HG02840 (cell line): ENCODE data around the gene TBXT.
"Not testable (repeated sequence)": the region's sequence is repeated elsewhere in the genome, so short reads cannot be mapped to it uniquely, and the experiment has no call there.

Experiments used
- ATAC-seq: cut with Tn5 transposase; IDR thresholded peaks from one replicate; pipeline ENCODE4 v1.9.1; 2021; ENCODE audit warnings: mild to moderate bottlenecking, moderate library complexity, moderate number of reproducible peaks; ENCODE audit not compliant: unreplicated experiment, low FRiP score

TBXT gene

DNA sequence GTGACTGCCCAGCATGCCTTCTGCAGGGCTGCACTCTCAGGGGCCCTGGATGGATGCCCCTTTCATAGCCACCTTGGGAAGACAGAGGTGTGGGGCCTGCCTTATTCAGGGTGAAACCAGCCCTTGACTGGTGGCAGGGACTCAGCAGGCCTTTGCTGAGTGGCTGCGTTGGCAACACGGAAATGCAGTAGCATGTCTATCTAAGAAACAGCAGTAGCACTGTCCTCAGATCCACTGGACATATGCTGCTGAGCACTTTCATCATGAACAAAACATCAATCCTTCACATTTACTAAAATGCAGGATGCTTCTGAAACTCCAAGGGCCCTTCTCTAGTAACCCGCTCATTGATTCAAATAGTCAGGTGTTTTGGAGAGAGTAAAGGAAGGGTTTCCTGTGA, 4.9 kb upstream of the TBXT start:
- no peak for ATAC-seq

DNA sequence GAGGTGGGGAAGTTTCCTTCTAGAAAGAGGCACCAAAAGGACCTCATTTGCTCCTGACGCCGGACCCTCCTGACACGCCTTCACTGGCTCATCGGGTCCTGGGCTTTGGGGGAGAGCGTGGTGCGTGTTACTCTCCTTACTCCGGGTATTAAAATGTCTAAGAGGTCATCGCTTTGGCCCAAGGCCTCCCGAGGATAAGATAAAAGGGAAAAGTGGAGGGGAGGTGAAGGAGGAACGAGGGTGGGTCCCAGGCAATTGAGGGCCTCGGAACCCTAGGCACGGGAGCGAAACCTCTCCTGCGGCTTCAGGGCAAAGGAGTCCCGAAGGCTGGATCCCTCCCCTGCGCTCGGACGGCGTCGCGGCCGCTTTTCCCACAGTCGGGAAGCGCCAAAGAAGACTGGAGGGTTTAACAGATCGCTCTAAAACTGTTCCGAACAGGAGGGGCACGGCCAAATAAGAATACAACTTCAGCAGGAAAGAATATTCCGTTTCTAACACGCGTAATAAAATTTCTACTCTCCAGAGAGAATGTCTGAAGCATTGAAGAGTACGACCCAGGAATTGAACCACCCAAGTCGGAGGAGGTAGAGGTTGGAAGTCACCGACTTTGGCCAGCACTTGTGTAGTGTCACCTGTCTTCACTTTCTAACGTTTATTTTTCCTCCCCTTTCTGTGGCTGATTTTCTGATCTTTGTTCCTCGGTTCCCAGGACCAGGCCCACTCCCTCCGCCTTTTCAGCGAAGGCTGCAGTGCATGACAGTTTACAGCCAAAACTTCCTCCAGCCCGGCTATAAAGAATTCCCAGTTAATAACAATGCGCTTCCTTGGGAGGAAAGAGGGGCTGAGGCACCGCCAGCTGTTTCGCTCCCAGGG, 2.1 kb upstream of the TBXT start:
- no peak for ATAC-seq

DNA sequence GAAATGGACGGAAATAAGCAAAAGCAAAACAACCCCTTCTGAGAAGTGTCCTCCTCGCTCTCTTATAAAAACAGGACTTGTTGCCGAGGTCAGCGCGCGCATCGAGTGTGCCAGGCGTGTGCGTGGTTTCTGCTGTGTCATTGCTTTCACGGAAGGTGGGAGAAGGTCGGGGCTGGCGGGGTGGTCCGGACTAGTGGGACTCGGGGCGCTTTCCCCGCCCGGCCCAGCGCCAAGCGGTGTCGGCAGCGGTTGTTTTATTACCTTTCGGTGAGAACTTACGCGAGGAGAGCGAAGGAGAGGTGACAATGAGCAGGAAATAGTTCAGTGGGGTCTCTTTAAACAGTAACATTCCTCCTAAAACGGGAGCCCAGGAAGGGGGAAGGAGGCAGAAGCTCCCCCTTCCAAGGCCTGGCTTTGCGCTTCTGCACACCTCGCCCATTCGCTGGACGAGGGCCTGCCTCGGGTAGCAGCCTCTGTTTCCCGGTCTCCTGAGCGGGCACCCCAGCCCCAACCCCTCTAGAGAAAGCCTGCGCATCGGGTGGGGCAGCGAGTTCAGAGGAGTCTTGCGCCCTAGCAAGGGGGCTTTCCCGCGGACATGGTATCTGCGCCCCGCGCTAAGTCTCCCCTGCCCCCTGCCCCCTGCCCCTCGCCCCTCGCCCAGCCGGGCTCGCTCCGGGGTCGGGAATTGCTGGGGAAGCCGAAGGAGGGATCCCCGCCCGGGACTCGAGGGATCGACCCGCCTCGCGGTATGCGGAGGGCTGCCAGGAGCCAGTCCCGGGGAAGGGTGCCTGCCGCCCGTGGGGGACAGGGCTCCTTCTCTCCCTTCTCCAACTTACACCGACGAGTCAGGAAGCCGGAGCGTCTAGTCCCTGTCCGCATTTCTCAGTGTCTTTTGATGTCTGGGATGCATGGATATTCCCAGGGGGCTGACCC, 1.2 kb upstream of the TBXT start:
- ATAC-seq, result no peak

DNA sequence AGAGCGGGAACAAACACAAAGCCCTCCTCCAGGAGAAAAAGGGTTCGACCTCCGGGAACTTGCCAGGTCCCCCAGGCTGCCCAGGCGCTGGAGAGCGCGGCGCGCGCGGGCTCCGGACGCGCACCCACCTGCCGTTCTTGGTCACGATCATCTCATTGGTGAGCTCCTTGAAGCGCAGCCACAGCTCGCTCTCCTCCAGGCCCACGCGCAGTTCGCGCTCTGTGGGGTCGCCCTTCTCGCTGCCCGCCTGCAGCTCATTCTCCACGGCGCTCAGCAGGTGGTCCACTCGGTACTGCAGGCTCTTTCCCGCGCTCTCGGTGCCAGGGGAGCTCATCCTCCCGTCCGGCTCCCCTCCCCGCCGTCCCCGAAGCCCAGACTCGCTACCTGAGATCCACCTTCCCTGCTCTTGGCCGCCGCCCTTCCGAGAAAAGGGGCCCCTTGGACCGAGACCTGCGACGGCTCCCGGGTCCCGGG, 356 bp downstream of the TBXT start:
- no peak for ATAC-seq

DNA sequence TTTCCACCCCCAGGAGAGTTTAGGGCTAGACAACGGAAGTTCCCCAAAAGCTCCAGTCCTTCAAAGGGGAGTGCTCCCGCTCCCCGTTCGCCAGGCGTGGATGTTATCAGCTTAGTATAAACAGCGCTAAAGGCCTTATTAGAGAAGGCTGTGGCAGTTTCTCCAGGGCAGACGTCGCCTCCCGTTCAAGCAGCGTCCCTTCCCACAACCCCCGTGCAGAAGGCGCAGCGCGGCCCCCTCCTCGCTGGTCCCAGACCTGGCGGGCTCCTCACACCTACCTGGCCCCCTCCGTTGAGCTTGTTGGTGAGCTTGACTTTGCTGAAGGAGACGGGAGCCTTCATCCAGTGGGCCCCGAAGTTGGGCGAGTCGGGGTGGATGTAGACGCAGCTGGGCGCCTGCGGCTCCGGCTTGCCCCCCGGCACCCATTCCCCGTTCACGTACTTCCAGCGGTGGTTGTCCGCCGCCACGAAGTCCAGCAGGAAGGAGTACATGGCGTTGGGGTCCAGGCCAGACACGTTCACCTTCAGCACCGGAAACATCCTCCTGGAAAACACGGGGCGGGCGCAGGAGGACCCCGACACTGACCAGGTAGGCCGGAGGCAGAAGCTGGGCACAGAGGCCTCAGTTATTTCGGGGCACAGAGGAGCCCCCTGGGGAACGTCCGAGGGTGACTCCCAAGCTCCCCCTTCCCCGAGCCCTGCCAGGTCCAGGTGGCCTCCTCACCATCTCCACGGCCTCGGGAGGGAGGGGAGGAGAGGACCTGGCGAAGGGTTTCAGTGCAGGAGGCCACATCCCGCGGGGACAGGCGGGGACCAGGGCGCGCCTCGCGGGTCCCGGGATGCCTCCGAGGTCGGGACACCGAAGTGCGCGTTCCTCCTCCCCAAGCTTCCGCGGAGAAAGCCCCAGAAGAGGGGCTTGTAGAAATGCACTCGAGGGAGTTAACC, 1.1 kb downstream of the TBXT start:
- no peak for ATAC-seq

DNA sequence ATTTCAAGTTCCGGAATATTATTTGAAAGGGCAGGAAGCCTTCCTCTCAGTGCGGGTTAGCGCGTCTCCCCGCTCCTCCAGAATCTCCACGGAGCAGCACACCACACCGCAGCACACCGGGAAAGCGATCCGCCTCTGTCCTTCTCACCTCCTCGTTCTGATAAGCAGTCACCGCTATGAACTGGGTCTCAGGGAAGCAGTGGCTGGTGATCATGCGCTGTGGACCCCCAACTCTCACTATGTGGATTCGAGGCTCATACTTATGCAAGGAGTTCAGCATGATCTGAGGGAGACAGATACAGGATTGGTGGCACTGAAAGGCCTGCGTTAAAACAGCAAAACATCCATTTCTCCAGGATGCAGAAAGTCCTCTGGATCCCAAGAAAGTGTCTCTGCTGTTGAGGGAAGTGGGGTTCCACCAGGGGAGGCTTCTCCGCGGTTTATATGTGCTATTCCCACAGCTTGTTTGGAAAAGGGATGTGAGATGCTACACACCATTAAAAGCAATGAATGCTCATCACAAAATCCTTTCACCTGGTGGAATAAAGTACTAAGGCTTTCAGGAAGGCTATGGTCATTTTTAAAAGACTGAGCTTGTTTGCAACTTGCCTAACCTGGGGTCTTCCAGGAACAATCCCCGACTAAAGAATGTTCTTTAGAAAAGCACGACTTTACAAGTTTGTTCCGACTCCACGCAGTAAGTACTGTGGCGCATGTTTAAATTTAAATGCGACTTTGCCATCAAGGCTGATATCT, 1.9 kb downstream of the TBXT start:
- no peak for ATAC-seq

DNA sequence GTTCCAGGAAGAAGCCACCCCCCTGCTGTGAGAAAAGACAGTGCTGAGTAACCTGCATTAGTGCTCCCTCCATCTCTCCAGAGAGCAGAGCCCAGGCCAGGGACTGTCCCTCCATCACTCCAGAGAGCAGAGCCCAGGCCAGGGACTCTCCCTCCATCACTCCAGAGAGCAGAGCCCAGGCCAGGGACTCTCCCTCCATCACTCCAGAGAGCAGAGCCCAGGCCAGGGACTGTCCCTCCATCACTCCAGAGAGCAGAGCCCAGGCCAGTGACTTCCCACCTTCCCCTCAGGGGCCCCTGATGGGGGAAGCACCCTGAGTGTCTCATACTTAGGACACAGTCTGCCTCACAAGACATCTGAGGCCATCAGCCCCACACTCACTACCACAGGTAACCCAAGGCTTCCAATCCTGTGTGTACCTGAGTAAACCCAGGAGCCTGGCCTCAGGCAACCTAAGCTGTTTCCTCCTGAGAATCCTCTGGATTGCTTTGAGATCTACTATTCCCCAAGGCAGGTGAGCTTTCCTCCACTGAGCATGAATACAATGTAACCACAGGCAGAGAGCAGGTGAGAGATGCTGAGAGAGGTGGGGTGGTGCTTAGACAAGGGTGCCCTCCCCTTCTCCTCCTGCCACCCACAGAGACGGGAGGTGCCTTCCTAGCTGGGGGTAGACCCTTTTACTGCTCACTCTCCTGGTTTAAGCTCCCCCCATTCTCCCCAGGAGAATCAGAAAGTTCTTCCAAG, 4.9 kb downstream of the TBXT start:
- peak; percentile 82 for ATAC-seq

DNA sequence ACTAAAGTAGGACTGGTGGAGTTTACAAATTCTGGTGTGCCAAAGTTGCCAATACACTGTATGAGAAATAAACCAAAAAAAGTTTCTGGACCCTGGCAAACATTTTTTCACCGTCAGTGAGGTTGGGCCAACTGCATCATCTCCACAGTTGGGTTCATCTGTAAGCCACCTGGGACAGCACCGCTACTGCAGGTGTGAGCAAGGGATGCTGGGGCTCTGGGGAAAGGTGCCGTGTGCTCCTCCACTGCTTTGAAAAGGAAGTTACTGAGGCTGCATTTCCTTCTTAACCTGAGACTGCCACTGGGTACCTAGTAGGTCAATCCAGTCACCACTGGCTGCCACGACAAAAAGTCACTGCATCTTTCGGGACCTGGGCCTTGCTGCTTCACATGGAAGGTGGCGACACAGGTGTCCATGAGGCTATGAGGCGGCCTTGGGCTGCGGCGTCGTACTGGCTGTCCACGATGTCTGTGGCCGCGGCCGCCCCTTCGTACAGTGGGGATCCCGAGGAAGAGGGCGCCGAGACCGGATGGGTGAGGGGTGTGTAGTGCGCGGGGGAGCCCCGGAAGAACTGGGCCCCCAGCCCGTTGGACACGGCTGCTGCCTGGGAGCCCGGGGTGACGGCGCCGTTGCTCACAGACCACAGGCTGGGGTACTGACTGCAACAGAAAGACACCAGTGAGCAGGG, 9.6 kb downstream of the TBXT start:
- ATAC-seq, result no peak

DNA sequence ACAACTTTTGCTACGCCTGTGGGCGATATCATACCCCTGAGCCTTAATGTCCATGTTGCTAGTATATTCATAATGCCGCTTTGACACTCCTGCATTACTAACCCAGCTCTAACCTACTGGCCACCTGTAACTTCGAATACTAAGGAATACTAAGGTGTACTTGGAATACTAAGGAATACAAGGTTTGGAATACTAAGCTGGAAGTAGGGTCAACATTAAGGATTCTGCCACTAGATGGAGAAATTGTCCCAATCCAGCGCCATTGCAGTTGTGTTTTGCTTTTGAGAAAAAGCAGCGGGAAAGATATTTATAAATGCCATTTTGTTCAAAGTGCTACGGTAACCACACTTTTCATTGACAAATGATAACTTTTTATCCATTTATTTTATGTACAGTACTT, 10.7 kb downstream of the TBXT start:
- ATAC-seq, result no peak

DNA sequence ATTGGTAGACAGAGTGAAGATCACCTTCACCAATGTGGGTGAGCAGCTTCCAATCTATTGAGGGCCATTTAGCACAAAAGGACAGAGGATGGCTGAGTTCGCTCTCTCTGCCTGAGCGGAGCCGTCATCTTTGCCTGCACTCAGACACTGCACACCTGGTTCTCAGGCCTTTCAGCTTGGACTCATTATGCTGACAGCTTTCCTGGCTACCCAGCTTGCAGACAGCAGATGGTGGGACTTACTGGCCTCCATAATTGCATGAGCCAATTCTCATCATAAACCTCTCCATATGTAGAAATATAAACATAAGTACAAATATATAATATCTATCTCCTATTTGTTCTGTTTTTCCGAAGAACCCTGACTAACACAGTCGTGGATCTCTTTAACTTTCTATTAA, 13.7 kb downstream of the TBXT start:
- ATAC-seq, result no peak

DNA sequence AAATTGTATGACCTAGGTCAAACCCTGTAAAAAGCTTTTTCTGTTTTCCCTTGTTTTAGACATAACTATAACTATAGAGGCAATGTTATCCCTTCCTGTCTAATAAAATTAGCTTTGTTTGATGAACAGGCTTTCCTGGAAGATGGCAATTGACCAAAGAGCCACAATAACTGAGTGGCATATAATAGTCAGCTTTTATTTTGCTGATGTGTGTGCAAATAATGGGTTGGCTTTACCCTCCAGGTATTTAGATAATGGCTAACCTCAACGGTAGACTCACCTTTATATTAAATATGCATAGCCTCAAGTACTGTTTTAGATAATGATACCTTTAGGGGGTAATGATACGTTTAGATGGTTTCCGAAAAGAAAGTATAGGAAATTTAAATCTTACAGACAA, 15.0 kb downstream of the TBXT start:
- no peak for ATAC-seq

DNA sequence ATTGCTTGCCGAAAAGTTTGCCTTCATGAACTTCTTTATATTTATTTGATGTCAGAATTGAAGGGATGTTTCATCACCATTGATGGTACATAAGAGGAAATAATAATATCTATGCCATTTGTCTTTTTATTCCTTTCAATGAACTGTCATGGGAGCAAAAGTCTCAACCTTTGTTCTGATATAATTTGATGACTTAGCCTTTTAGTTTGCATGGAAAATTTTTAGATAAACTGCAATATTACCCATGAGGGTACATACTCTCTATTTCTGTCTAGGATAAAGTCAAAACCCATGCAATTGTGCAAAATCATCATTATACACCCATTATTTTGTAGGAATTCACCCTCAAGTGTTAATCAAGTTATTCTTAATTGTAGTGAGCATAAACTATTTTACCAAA, 15.9 kb downstream of the TBXT start:
- ATAC-seq, result no peak

DNA sequence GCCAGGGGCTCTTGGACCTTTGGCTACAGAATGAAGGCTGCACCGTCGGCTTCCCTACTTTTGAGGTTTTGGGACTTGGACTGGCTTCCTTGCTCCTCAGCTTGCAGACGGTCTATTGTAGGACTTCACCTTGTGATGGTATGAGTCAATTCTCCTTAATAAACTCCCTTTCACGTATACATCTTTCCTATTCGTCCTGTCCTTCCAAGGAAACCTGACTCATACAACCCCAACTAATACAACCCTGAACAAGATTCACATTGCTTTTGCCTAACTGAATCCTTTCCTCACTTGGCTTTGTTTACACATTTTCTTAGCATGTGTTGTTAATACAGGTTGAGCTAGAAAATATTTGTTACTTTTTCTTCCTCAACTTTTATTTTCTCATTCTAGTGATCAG, 21.9 kb downstream of the TBXT start:
- no peak for ATAC-seq

DNA sequence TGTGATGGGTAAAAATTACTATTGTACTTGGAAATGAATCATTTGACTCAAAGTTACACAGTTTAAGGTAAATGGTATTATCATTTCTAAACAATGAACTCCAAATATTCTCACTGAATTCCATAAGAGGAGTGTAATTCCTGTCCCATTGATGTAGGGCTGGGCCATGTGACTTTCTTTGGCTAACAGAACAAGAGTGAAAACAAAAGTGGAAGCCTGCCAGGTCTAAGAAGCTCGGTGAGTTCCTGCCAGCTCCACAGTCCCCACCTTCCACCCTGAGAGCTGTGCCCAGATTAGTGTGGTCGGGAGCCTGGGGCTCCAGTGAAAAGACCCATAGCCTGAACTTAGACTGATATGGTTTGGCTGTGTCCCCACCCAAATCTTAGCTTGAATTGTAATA, 24.6 kb downstream of the TBXT start:
- ATAC-seq, result no peak

DNA sequence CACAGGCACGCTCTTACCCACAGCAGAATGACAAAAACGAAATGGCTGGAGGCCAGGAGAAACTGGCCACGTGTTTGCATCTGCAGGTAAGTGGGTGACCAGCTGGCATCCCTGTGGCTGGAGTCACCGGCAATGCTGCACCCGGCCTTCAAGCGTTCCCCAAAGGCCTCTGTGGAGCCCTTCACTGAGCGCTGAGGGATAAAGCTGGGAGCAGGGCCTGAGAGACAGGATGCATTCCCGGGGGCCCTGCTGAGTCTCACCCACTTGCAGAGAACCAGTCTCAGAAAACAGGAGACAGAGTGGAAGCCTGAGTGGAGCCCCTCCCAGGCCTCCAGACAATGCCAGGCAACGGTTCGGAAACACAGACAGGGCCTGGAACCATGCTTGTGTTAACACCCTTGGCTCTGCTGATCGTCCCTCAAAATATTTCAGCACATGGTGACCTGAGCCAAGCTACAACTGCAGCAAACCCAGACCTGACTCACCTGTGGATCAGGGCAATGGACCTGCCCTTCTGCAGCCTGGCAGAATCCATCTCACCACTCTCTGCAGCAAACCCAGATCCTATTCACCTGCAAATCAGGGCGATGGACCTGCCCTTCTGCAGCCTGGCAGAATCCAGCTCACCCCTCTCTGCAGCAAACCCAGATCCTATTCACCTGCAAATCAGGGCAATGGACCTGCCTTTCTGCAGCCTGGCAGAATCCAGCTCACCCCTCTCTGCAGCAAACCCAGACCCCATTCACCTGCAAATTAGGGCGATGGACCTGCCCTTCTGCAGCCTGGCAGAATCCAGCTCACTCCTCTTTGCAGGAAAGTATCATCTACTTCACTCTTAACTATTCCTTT, 39.8 kb downstream of the TBXT start:
- no peak for ATAC-seq

DNA sequence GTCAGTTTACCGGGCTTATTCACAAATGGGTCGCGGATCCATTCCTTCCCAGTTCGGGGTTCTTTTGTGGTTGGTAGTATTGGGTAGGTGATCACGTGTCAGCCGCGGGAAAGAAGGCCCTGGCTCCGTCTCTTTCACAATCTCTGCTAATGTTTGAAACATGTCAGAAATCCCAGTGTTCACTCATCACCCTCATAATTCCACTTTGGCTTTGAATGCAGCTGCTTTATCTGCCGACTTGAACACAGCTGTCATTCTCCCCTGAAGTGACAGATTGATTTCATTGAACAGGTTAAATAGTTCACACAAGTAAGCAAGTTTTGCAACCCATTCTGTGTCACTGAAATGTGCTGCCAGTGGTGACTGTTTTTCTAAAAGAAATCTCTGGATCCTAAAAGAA, 44.5 kb downstream of the TBXT start:
- not testable (repeated sequence) for ATAC-seq

DNA sequence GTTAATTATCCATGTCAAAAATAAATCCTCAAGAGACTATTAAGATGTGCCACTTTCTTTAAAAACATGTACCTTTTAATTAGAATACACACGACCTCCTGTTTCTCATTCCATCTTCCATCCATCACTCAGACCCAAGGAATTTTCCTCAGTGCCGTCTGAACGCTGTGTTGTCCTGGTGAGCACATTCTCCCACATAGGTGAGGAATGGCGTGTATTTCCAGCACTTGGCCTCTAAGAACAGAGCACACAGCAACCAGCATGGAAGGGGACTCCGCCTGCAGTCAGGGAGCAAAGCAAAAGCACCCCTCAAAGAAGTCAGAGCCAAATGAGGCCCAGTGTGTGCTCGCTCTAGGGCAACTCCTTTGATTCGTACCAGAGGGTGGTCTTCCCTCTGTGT, 45.9 kb downstream of the TBXT start:
- no peak for ATAC-seq
